DMS153 (cell line): Measurements from ENCODE around the gene ZNF718.
"Not testable (repeated sequence)": the region's sequence is repeated elsewhere in the genome, so short reads cannot be mapped to it uniquely, and the experiment has no call there.

Experiments
- DNase-seq: peaks from one replicate; lab custom pipeline; 2025; lab: John Stamatoyannopoulos, UW

ZNF718 gene

GRCh38 chr4:124275-125081, at the start of gene ZNF718:
Gene ZNF718 (plus strand): TSS chr4:124501. CDS start chr4:124671, 170 bp downstream.
- DNase-seq: peak; percentile 91

- DNase-seq: no peak
Observed at GRCh38 chr4:85951-86350, 38.4 kb upstream of the ZNF718 start.

DNA sequence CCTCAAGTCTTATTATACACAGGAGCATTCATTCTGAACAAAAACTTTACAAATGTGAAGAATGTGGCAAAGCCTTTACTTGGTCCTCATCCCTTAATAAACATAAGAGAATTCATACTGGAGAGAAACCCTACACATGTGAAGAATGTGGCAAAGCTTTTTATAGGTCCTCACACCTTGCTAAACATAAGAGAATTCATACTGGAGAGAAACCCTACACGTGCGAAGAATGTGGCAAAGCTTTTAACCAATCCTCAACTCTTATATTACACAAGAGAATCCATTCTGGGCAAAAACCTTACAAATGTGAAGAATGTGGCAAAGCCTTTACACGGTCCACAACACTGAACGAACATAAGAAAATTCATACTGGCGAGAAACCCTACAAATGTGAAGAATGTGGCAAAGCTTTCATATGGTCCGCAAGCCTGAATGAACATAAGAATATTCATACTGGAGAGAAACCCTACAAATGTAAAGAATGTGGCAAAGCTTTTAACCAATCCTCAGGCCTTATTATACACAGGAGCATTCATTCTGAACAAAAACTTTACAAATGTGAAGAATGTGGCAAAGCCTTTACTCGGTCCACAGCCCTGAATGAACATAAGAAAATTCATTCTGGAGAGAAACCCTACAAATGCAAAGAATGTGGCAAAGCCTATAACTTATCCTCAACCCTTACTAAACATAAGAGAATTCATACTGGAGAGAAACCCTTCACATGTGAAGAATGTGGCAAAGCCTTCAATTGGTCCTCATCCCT, 37.6 kb upstream of the ZNF718 start:
- not testable (repeated sequence) for DNase-seq

DNA sequence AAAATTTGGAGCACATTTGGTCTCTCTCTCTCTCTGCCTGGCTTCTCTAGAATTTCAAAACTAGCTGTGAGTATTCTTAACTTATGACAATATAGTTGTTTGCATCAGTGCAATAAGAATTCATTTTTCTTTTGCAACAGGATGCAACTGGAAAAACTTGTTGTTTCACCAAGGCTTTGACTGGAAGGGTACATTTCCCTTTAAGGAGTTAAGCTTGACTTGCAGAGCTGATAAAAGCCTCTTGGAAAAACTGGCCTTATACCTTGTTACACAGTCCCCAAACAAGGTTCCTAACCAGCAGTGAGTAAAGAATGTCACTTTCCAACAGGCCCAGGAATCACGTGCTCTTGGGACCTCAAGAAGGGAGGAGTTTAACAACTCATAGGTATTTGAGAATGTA, 25.9 kb upstream of the ZNF718 start:
- DNase-seq: no peak

GRCh38 chr4:99863-100262, 24.4 kb upstream of the ZNF718 start:
- no peak for DNase-seq

GRCh38 chr4:107083-107443, 17.2 kb upstream of the ZNF718 start:
- DNase-seq: no peak

DNA sequence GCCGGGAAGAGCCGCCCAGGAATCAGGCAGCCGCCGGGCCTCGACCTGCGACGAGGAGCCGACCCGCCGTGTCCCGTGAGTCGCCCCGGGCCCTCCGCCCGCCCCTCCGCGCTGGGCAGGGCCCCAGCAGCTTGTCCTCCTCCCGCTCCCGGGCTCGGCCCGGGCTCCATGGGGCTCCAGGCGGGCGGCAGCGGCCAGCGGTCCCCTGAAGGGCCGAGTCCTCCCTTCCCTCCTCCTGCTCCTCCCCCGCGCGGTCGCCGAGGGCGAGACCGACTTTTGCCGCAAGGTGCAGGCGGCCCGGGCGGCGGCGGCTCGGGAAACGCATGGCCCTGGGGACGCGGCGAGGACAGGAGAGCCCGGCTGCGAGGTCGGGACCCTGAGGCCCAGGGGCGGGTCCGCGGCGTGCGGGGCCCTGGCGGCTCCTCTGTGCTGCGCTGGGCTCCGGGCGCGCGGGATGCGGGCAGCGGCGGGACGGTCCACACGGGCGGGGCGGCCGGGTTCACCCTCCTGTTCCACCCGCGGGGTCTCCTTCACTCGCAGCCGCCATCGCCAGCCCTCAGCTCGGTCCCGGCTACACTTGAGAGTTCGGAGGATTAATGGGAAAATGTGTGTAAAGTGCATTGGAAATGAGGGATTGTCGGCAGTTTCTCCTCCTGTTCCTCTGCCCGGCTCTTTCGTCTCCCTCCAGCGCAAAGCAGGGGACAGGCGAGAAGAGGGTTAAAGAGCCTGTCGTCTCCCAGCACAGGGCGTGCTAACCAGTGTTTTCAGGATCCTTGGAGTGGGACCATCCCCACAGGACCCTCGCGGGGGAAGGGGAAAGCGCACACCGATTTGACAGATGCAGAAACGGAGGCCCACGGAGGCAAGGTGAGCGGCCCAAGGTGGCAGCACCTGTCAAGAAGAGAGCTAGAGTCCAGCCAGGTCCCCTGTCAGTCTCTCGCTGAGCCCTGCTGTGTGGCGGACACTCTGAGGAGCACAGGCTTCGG, 16.6 kb upstream of the ZNF718 start:
- no peak for DNase-seq

- DNase-seq: no peak
Observed at GRCh38 chr4:112771-113170, 11.5 kb upstream of the ZNF718 start.

DNA sequence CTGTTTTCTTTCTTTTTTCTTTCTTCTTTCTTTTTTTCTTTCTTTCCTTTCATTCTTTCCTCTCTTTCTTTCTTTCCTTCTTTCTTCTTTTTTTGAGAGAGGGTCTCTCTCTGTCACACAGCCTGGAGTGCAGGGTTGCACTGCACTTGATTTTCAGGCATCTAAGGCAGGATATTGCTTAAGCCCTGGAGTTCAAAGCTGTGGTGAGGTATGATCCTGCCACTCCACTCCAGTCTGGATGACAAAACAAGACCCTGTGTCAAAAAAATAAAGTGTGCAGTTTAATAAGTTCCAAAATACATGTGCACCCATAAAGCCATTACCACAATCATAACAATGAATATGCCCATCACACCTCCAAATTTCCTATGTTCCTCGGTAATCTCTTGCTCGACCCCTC, 10.6 kb upstream of the ZNF718 start:
- no peak for DNase-seq

GRCh38 chr4:114149-114548, 10.2 kb upstream of the ZNF718 start:
- DNase-seq: no peak

DNA sequence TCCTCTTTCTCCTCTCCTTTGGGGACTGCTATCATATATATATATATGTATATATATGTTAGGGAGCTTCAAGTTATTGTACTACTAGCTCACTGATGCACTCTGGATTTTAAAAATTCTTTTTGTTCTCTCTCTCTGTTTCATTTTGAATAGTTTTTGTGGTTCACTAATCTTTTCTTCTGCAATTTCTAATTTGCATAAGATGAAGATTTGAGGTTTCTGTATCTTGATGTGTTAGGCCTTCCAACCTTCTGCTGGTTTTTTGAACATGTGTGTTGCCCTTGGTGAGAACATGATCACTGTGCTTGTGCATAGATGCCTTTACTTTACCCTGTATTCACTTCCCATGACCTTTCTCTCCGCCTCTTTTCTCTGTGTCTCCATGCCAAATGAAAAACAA, 7.8 kb upstream of the ZNF718 start:
- no peak for DNase-seq

GRCh38 chr4:120616-121015, 3.7 kb upstream of the ZNF718 start:
- no peak for DNase-seq

GRCh38 chr4:121408-122084, 2.8 kb upstream of the ZNF718 start:
- DNase-seq: no peak

- DNase-seq: not testable (repeated sequence)
Observed at GRCh38 chr4:123922-124274, 403 bp upstream of the ZNF718 start.

- no peak for DNase-seq
Observed at GRCh38 chr4:125091-125771, 930 bp downstream of the ZNF718 start.

- no peak for DNase-seq
Observed at GRCh38 chr4:125833-126232, 1.5 kb downstream of the ZNF718 start.

- no peak for DNase-seq
Observed at GRCh38 chr4:132483-132882, 8.2 kb downstream of the ZNF718 start.

GRCh38 chr4:138935-139334, 14.6 kb downstream of the ZNF718 start:
- DNase-seq: no peak

- no peak for DNase-seq
Observed at GRCh38 chr4:139691-140090, 15.4 kb downstream of the ZNF718 start.

DNA sequence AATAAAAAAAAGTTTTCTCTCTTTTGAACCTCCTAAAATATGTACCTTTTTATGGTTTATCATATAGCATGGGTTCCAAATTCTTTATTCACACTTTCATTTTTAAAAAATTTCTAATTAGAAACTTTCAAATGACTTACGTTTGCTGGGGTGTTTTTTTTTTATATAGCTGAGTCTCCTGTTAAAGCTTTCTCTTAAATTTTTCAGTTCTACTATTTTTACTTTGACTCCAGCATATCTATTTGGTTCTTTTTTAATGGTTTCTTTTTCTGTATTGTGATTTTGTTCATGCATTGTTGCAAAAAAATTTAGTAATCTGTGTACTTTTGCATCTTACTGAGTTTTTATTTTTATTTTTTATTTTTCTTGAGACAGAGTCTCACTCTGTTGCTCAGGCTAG, 22.3 kb downstream of the ZNF718 start:
- DNase-seq: no peak

GRCh38 chr4:147233-147632, 22.9 kb downstream of the ZNF718 start:
- DNase-seq: no peak
